Measurements from ENCODE around the gene CGN.

GRCh38 chr1:151579436-151580225 is 68.4 kb downstream of the CGN start:
- no peak for TF ChIP-seq CTCF (IDR thresholded peaks at IDR 0.05; ENCODE audit: poor library complexity, severe bottlenecking)
- no peak for TF ChIP-seq SMC3 (conservative IDR thresholded peaks at IDR 0.05; ENCODE audit: poor library complexity)
- no peak for TF ChIP-seq EP300 (conservative IDR thresholded peaks at IDR 0.05; ENCODE audit: poor library complexity, severe bottlenecking)
- no peak for TF ChIP-seq POLR2AphosphoS5 (IDR thresholded peaks at IDR 0.05)

All from neural cell (in vitro differentiated cells).